NT2/D1 (cell line): ENCODE results near the gene PACS1.

Source experiments
- DNase-seq: peaks from one replicate; pipeline ENCODE4 v3.0.0-alpha.2; 2011; ENCODE audit warnings: low read depth, low spot score
- H3K27me3 ChIP-seq: 2 replicates; pipeline ENCODE4 v1.6.0; 2011; ENCODE audit warnings: mild to moderate bottlenecking; ENCODE audit not compliant: insufficient read length, insufficient read depth
- H3K36me3 ChIP-seq: 2 replicates; pipeline ENCODE4 v1.6.1; 2011; ENCODE audit warnings: mild to moderate bottlenecking, low read length, mixed read lengths; ENCODE audit not compliant: insufficient read depth, insufficient read length
- H3K4me1 ChIP-seq: 2 replicates; pipeline ENCODE4 v1.5.1; 2011; ENCODE audit not compliant: insufficient read depth, insufficient read length
- H3K4me3 ChIP-seq: 2 replicates; pipeline ENCODE4 v1.5.1; 2011; ENCODE audit warnings: low read depth; ENCODE audit not compliant: insufficient read length
- H3K9ac ChIP-seq: 2 replicates; pipeline ENCODE4 v1.6.0; 2011; ENCODE audit warnings: low read depth; ENCODE audit not compliant: insufficient read length
- H3K9me3 ChIP-seq: 2 replicates; pipeline ENCODE4 v1.5.1; 2011; ENCODE audit warnings: mild to moderate bottlenecking, low read length; ENCODE audit not compliant: insufficient read depth
- SUZ12 ChIP-seq: IDR thresholded peaks from 2 replicates; pipeline ENCODE4 v1.6.1; 2011; ENCODE audit not compliant: insufficient read length, insufficient read depth; ENCODE audit errors: extremely low read depth
- YY1 ChIP-seq: IDR thresholded peaks from 2 replicates; pipeline ENCODE4 v1.6.1; 2011; ENCODE audit not compliant: insufficient read length, insufficient read depth
- ZNF274 ChIP-seq: IDR thresholded peaks from 2 replicates; pipeline ENCODE4 v1.6.1; 2011; ENCODE audit warnings: mild to moderate bottlenecking, low read depth, low read length

PACS1 gene

GRCh38 chr11:66044757-66045156 is 25.3 kb upstream of the PACS1 start:
- Histone ChIP-seq H3K9me3 (no peaks in the 10 kb centered on the region), H3K4me3 (no peak overlapping the region), H3K9ac (no peak overlapping the region), H3K4me1 (peaks cover 4% of the 10 kb centered on the region), H3K36me3 (peaks cover 3% of the 10 kb centered on the region), H3K27me3 (peaks cover 2% of the 10 kb centered on the region)
- no peak for TF ChIP-seq SUZ12
- TF ChIP-seq ZNF274 = no peak
- no peak for TF ChIP-seq YY1
- no peak for DNase-seq

- H3K9me3 ChIP-seq = no peaks in the 10 kb centered on the region
- peaks cover 2% of the 10 kb centered on the region for H3K27me3 ChIP-seq
- DNase-seq = peak; percentile 63
- TF ChIP-seq SUZ12 = no peak
- TF ChIP-seq ZNF274 = no peak
- TF ChIP-seq YY1 = no peak
- H3K36me3 ChIP-seq = peaks cover 3% of the 10 kb centered on the region
- H3K4me3 ChIP-seq = no peak overlapping the region
- peaks cover 4% of the 10 kb centered on the region for H3K4me1 ChIP-seq
- H3K9ac ChIP-seq = peak overlapping the region; percentile 3
Observed at GRCh38 chr11:66045177-66045639, 24.9 kb upstream of the PACS1 start.

- TF ChIP-seq ZNF274 (no peak), SUZ12 (no peak), YY1 (no peak)
- H3K9ac ChIP-seq = no peak overlapping the region
Observed at GRCh38 chr11:66046901-66047300, 23.2 kb upstream of the PACS1 start.

GRCh38 chr11:66047541-66048365 is 22.3 kb upstream of the PACS1 start:
- peaks cover 9% of the 10 kb centered on the region for H3K4me1 ChIP-seq
- no peak for DNase-seq
- H3K9ac ChIP-seq = no peak overlapping the region
- H3K4me3 ChIP-seq = peak overlapping the region; percentile 27
- no peak for TF ChIP-seq SUZ12
- TF ChIP-seq YY1 = no peak
- TF ChIP-seq ZNF274 = no peak
- no peaks in the 10 kb centered on the region for H3K9me3 ChIP-seq
- H3K27me3 ChIP-seq = peaks cover 2% of the 10 kb centered on the region
- H3K36me3 ChIP-seq = peaks cover 3% of the 10 kb centered on the region

More at GRCh38 chr11:66046901-66047300, 23.2 kb upstream of the PACS1 start:
- no peak overlapping the region for H3K4me3 ChIP-seq
- peaks cover 2% of the 10 kb centered on the region for H3K27me3 ChIP-seq
- no peak for DNase-seq
- no peaks in the 10 kb centered on the region for H3K9me3 ChIP-seq
- H3K36me3 ChIP-seq = peaks cover 3% of the 10 kb centered on the region
- H3K4me1 ChIP-seq = peaks cover 9% of the 10 kb centered on the region

- peak within 1 kb of the TSS; percentile 61 for H3K9ac ChIP-seq
- no peak for DNase-seq
- peak within 1 kb of the TSS; percentile 40 for H3K4me3 ChIP-seq
- H3K27me3 ChIP-seq = peaks cover 2% of the 10 kb centered on the region
- H3K4me1 ChIP-seq = peaks cover 11% of the 10 kb centered on the region
- H3K9me3 ChIP-seq = no peaks in the 10 kb centered on the region
- peaks cover 10% of the 10 kb centered on the region for H3K36me3 ChIP-seq
- TF ChIP-seq ZNF274 = no peak
- no peak for TF ChIP-seq YY1
- no peak for TF ChIP-seq SUZ12
Observed at GRCh38 chr11:66048547-66049323, 21.3 kb upstream of the PACS1 start, which contains the start of gene GAL3ST3. TSS of gene GAL3ST3 (minus strand) at chr11:66049161. CDS start at chr11:66045415, 3,746 bp downstream.

- DNase-seq = no peak
- Histone ChIP-seq H3K9ac (peak overlapping the region; percentile 82), H3K27me3 (peaks cover 2% of the 10 kb centered on the region), H3K9me3 (no peaks in the 10 kb centered on the region), H3K4me3 (peak overlapping the region; percentile 93), H3K4me1 (peaks cover 11% of the 10 kb centered on the region), H3K36me3 (peaks cover 25% of the 10 kb centered on the region)
- TF ChIP-seq YY1 = no peak
- TF ChIP-seq SUZ12 = no peak
- no peak for TF ChIP-seq ZNF274
Observed at GRCh38 chr11:66050581-66051231, 19.4 kb upstream of the PACS1 start.
